GM12891 (cell line): Measurements from ENCODE around the gene ESAM.

Experiments used
- PAX5 ChIP-seq: IDR thresholded peaks from 2 replicates; pipeline ENCODE4 v1.6.1; 2011; ENCODE audit warnings: low read length, moderate library complexity, mild to moderate bottlenecking; ENCODE audit not compliant: insufficient read depth, severe bottlenecking
- POLR2A ChIP-seq: IDR thresholded peaks from 2 replicates; pipeline ENCODE4 v1.6.1; 2011; ENCODE audit warnings: low read depth, low read length, control low read depth
- POLR2AphosphoS5 ChIP-seq: IDR thresholded peaks from 2 replicates; pipeline ENCODE4 v1.6.1; 2011; ENCODE audit warnings: low read depth, low read length, control low read depth
- TAF1 ChIP-seq: IDR thresholded peaks from 2 replicates; pipeline ENCODE4 v1.6.1; 2011; ENCODE audit warnings: low read depth, low read length, control low read depth

DNA sequence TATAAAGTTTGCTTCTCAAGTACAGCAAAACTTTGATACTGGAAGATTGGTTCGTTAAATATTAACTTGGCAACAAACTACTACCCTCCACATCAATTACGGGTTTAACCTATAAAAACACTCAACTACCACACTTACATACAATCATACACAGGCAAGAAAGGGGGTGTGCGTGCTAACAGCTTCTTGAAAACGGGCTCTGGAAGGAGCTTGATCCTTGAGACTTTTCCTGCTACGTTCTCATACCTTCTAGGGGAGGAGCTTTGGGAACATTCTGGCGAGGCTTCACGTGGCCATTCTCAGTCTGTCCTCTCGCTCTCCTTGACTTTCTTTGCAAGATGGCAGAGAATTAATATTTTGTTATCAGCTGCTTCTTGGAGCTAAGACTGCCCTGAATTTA lies 6.8 kb upstream of the ESAM start:
- TF ChIP-seq TAF1, result no peak
- TF ChIP-seq POLR2A, result no peak
- no peak for TF ChIP-seq POLR2AphosphoS5
- TF ChIP-seq PAX5, result no peak
